ENCODE measurements around the gene XBP1. TPM values are rescaled to one million over a fixed set of nuclear protein-coding genes. Genes with fewer than 3 reads are reported as not detected.

XBP1 gene
- total and polyA plus RNA-seq, 3 donors from 2014 or later = 48.2 to 63.3 (median 52.5) TPM

DNA sequence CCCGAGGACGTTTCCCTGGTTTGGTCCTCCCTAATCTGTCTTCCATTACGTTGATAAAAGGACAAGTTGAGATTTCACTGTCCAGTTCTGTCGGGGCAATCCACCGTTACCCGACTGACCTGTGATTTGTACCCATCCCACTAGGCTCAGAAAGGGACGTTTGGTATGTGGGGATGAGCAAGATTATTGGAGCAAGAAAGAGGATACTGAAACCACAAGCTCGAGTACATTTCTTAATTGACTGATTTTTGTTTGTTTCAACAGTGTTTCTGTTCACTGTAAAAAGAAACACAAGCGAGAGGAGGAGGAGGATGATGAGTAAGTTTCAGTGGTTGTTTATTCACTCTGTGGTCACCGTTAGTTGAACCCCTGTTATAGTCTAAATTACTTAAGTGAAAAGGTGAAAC is 26.9 kb downstream of the XBP1 start:
- H3K36me3 ChIP-seq (ENCODE audit: low read depth, missing control alignments) = no peaks in the 10 kb centered on the region
- H3K4me3 ChIP-seq = peak overlapping the region; percentile 72 to 98
- WGBS, 2 donors = 1 to 2% methylated on average over 10 of the region's 10 CpGs
- no peaks in the 10 kb centered on the region for H3K27me3 ChIP-seq
- no peaks in the 10 kb centered on the region for H3K9me3 ChIP-seq
- peaks cover 5% of the 10 kb centered on the region for H3K4me1 ChIP-seq
- DNase-seq = no peak
- peak overlapping the region; percentile 86 to 100 for H3K27ac ChIP-seq
- intact Hi-C loops (cut with DNase I; ENCODE audit: low total_unique reads) = no loop called here
- no peak for TF ChIP-seq POLR2A (IDR thresholded peaks at IDR 0.05)
- TF ChIP-seq, protein P1, sequence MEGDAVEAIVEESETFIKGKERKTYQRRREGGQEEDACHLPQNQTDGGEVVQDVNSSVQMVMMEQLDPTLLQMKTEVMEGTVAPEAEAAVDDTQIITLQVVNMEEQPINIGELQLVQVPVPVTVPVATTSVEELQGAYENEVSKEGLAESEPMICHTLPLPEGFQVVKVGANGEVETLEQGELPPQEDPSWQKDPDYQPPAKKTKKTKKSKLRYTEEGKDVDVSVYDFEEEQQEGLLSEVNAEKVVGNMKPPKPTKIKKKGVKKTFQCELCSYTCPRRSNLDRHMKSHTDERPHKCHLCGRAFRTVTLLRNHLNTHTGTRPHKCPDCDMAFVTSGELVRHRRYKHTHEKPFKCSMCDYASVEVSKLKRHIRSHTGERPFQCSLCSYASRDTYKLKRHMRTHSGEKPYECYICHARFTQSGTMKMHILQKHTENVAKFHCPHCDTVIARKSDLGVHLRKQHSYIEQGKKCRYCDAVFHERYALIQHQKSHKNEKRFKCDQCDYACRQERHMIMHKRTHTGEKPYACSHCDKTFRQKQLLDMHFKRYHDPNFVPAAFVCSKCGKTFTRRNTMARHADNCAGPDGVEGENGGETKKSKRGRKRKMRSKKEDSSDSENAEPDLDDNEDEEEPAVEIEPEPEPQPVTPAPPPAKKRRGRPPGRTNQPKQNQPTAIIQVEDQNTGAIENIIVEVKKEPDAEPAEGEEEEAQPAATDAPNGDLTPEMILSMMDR (IDR thresholded peaks at IDR 0.05) = no peak

DNA sequence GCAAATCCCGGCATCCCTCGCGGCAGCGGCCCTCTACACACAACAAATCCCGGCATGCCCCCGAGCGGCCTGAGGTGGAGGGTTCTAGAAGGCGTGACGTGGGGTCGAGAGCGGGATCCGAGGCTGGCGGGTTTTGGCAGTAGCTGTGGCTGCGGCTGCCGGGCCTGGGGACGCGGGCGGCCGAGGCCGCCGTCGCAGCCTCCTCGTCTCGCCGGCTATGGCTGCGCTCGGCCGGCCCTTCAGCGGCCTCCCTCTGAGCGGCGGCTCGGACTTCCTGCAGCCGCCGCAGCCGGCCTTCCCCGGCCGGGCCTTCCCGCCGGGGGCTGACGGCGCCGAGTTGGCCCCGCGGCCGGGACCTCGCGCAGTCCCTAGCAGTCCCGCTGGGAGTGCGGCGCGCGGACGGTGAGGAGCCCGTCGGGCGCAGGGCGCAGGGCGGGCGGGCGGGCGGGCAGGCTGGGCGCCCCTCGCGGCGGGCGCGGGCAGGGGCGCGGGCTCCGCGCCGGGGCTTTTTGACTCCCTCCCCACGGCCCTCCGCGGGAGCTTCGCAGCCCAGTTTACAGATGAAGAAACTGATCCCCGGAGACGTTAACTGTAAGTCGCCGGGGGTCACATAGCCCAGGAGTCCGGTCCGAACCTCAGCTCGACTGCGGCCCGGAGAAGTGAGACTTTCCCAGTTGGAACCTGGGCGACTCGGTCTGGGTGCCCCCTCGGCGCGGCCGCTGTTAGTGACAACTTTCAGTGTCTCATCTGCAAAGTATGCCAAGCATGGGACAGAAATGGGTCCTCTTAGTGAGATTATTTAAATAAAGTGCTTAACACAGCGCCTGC is 27.5 kb downstream of the XBP1 start, which contains the start of gene CCDC117:
CCDC117 (plus strand) TSS at position 63 of the 828 bp plus-strand sequence; CDS start at position 218, 155 bp downstream.
- Histone ChIP-seq H3K4me1 (peaks cover 5% of the 10 kb centered on the region), H3K27me3 (no peaks in the 10 kb centered on the region), H3K4me3 (peak within 1 kb of the TSS; percentile 72 to 98), H3K27ac (peak within 1 kb of the TSS; percentile 97 to 100), H3K36me3 (ENCODE audit: low read depth, missing control alignments) (no peaks in the 10 kb centered on the region), H3K9me3 (no peaks in the 10 kb centered on the region)
- WGBS, 2 donors = 0% methylated on average over 15 to 29 of the region's 92 CpGs
- peak; percentile 75 for TF ChIP-seq POLR2A (IDR thresholded peaks at IDR 0.05)
- TF ChIP-seq, protein P1 (IDR thresholded peaks at IDR 0.05) = peak in 2 of 3 experiments; percentile 15 to 19
- peak; percentile 98 for DNase-seq
- intact Hi-C loops (cut with DNase I; ENCODE audit: low total_unique reads) = no loop called here

DNA sequence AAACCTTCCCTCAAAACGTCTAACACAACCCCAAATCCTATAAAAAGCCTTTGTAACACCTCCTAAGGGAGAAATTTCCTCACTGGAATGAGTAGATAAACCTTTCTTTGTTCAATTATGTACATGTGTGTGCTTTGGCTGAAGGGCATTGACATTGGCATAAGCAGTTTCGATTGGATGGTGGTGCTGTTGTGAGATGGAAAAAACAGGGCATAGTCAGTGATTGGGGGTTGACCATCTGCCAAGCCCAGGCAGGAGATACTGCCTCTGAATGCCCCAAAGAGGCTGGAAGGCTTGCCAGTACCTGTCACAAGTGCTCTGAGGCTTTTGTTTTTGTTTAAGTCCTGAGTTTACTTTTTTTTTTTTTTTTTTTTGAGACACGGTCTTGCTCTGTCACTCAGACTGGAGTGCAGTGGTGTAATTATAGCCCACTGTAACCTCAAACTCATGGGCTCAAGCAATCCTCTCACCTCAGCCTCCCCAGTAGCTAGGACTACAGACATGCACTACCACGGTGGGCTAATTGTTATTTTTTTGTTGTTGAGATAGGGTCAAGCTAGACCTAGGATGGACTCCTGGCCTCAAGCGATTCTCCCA is 29.1 kb downstream of the XBP1 start:
- no peak for DNase-seq
- H3K9me3 ChIP-seq = no peaks in the 10 kb centered on the region
- 50 to 70% methylated on average over 5 of the region's 5 CpGs for WGBS, 2 donors
- H3K27ac ChIP-seq = no peak overlapping the region
- peak overlapping the region; percentile 12 to 72 for H3K4me3 ChIP-seq
- H3K36me3 ChIP-seq (ENCODE audit: low read depth, missing control alignments) = no peaks in the 10 kb centered on the region
- intact Hi-C loops (cut with DNase I; ENCODE audit: low total_unique reads) = no loop called here
- TF ChIP-seq, protein P1 (IDR thresholded peaks at IDR 0.05) = no peak
- no peak for TF ChIP-seq POLR2A (IDR thresholded peaks at IDR 0.05)
- H3K4me1 ChIP-seq = peaks cover 5% of the 10 kb centered on the region
- no peaks in the 10 kb centered on the region for H3K27me3 ChIP-seq

DNA sequence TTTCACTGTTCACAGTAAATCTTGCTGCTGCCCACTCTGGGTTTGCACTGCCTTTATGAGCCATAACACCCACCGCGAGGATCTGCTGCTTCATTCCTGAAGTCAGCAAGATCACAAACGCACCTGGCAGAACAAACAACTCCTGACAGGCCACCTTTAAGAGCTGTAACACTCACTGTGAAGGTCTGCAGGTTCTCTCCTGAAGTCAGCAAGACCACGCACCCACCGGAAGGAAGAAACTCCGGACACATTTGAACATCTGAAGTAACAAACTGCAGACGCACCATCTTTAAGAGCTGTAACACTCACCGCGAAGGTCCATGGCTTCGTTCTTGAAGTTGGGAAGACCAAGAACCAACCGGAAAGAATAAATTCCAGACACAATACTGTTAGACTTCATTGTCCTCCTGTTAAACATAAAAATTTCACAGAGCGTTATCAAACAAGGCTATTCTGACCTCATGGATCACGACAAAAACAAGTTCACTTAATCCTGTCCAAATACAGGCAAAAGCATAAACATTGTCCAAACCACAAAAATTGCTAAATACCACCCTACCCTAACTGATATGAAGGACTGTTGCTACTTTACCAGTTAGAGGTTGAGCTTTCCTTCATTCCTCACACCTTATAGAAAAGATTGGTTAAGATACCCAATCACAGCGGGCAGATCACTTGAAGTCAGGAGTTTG is 30.8 kb downstream of the XBP1 start:
- H3K36me3 ChIP-seq (ENCODE audit: low read depth, missing control alignments) = no peaks in the 10 kb centered on the region
- no peaks in the 10 kb centered on the region for H3K9me3 ChIP-seq
- WGBS, 2 donors = 62 to 87% methylated on average over 14 of the region's 14 CpGs
- no peak for TF ChIP-seq POLR2A (IDR thresholded peaks at IDR 0.05)
- TF ChIP-seq, protein P1 (IDR thresholded peaks at IDR 0.05) = no peak
- H3K27ac ChIP-seq = no peak overlapping the region
- H3K4me1 ChIP-seq = peaks cover 5% of the 10 kb centered on the region
- no peak for DNase-seq
- intact Hi-C loops (cut with DNase I; ENCODE audit: low total_unique reads) = no loop called here
- H3K27me3 ChIP-seq = no peaks in the 10 kb centered on the region
- no peak overlapping the region for H3K4me3 ChIP-seq

Measured in testis (tissue), 3 donors.